ENCODE results near the gene SMAD3. TPM values are rescaled to one million over a fixed set of nuclear protein-coding genes. Genes with fewer than 3 reads are reported as not detected.

The SMAD3 gene
- total and polyA plus RNA-seq, 2 of the 8 experiments (the other 6 are each of a cell fraction or from before 2014, with no cell fraction given) = 10.1 to 12.4 TPM

GRCh38 chr15:67117370-67117769, 52.0 kb downstream of the SMAD3 start (continued):
- TF ChIP-seq CBX5 (IDR thresholded peaks at IDR 0.05; ENCODE audit: low read depth, low read length) = no peak

Data from H1 (cell line).